GM10248 (cell line): Measurements from ENCODE around the gene RHEB.

Source experiments
- CTCF ChIA-PET: fragments of 300-600 bp; sonication (Branson Sonifier 250); formaldehyde crosslinking; extraction: SDS; loops from one replicate; lab custom pipeline; 2021; ENCODE audit warnings: antibody characterized with exemption; lab: Yijun Ruan, JAX
- POLR2A ChIA-PET: fragments of 350-650 bp; sonication (Branson Sonifier 250); formaldehyde crosslinking; extraction: SDS; loops from one replicate; lab custom pipeline; 2020; ENCODE audit warnings: antibody characterized with exemption; lab: Yijun Ruan, JAX
- DNase-seq: peaks from one replicate; pipeline ENCODE4 v3.0.0; 2012; ENCODE audit errors: extremely low spot score
- CTCF ChIP-seq: IDR thresholded peaks from 2 replicates; pipeline ENCODE4 v1.5.1; 2012; ENCODE audit warnings: mild to moderate bottlenecking, low read depth; ENCODE audit errors: extremely low read depth, missing control alignments, control extremely low read depth

The RHEB gene

GRCh38 chr7:151549083-151549482 lies 29.4 kb upstream of the RHEB start:
- POLR2A ChIA-PET = no interaction called here

GRCh38 chr7:151544183-151544582 lies 24.5 kb upstream of the RHEB start:
- POLR2A ChIA-PET = no interaction called here
- no peak for TF ChIP-seq CTCF
- DNase-seq = no peak
- CTCF ChIA-PET = no interaction called here

More at GRCh38 chr7:151549083-151549482, 29.4 kb upstream of the RHEB start:
- CTCF ChIA-PET = no interaction called here
- DNase-seq = no peak
- TF ChIP-seq CTCF = no peak

- CTCF ChIA-PET = interaction anchor here (1.6 kb wide), 1 partner anchor 22 kb away, joined by 3 read pairs; no protein-coding TSS in a partner anchor
- no peak for TF ChIP-seq CTCF
- POLR2A ChIA-PET = no interaction called here
- no peak for DNase-seq
Measured at GRCh38 chr7:151542606-151543130, 23.0 kb upstream of the RHEB start.

- no peak for DNase-seq
- TF ChIP-seq CTCF = no peak
- POLR2A ChIA-PET = no interaction called here
- CTCF ChIA-PET = interaction anchor here (0.9 to 1.6 kb wide), 3 partner anchors 8 to 22 kb away, joined by 3 read pairs; no protein-coding TSS in a partner anchor
Measured at GRCh38 chr7:151541709-151542499, 22.2 kb upstream of the RHEB start.

GRCh38 chr7:151540146-151540545 lies 20.5 kb upstream of the RHEB start:
- TF ChIP-seq CTCF = no peak
- DNase-seq = no peak
- ChIA-PET CTCF (no interaction called here), POLR2A (no interaction called here)

GRCh38 chr7:151539088-151539671 lies 19.5 kb upstream of the RHEB start:
- no peak for DNase-seq
- ChIA-PET POLR2A (interaction anchor here (1.1 kb wide), 1 partner anchor 19 kb away, joined by 5 read pairs; the partner anchor contains the start of gene RHEB), CTCF (interaction anchor here (0.9 to 1.7 kb wide), 6 partner anchors 13 to 189 kb away, joined by 3 to 4 read pairs (median 3); no protein-coding TSS in a partner anchor)
- TF ChIP-seq CTCF = no peak
